HepG2 (cell line): ENCODE measurements around the gene PTCH1. TPM values are rescaled to one million over a fixed set of nuclear protein-coding genes. Genes with fewer than 3 reads are reported as not detected.

Experiments
- ATAC-seq: fragments of 200-7000 bp; cut with Tn5 transposase; 3 replicates; pipeline ENCODE4 v1.9.1; 2020; ENCODE audit warnings: mild to moderate bottlenecking, moderate library complexity
- BruUV-seq: library from RNA; stranded (reverse); fragments of 400-500 nt; replicated peaks from 2 replicates; lab custom pipeline; 2021; lab: Mats Ljungman, UMichigan
- CTCF ChIA-PET: fragments of 300-600 bp; formaldehyde crosslinking; extraction: SDS; loops from one replicate; lab custom pipeline; 2021; ENCODE audit warnings: low total read pairs, inconsistent platforms, low intra/inter-chr PET ratio; lab: Yijun Ruan, JAX
- POLR2A ChIA-PET: fragments of 350-600 bp; sonication (Branson Sonifier 250); formaldehyde crosslinking; loops from one replicate; lab custom pipeline; 2020; ENCODE audit warnings: antibody characterized with exemption, inconsistent platforms; lab: Yijun Ruan, JAX
- DNase-seq: peaks from one replicate; pipeline ENCODE4 v3.0.0-alpha.2; 2015; ENCODE audit warnings: low spot score
- FAIRE-seq: peaks from 3 replicates; lab custom pipeline; 2011; peaks lifted over from hg19 to GRCh38; lab: Jason Lieb, UNC
- H2AFZ ChIP-seq: one replicate; pipeline ENCODE4 v1.6.1; 2011; ENCODE audit warnings: low read length, inconsistent platforms
- H3K27ac ChIP-seq: fragments of 300-600 bp; 3 replicates; pipeline ENCODE4 v1.8.0; 2011; ENCODE audit warnings: mixed run types, mild to moderate bottlenecking, mixed read lengths, low read length, inconsistent platforms; ENCODE audit not compliant: insufficient read depth; ENCODE audit errors: extremely low read length
- H3K27me3 ChIP-seq, 2 experiments: fragments of 200-600 bp in 1 of 2; 2 replicates in 1 of 2; 3 replicates in 1 of 2; pipeline versions ENCODE4 v1.6.0 to v1.8.0; 2011; ENCODE audit warnings: low read length in 2 of 2, mild to moderate bottlenecking in 2 of 2, moderate library complexity in 2 of 2, inconsistent platforms in 1 of 2; ENCODE audit not compliant: insufficient read depth in 2 of 2, control insufficient read depth in 1 of 2
- H3K36me3 ChIP-seq, 2 experiments: fragments of 200-600 bp in 1 of 2; replicated peaks in 1 of 2; 2 replicates in 1 of 2; 3 replicates in 1 of 2; pipeline versions ENCODE4 v1.5.1 to v1.8.0; 2011; ENCODE audit warnings: low read length in 2 of 2, inconsistent platforms in 1 of 2; ENCODE audit not compliant: insufficient read depth in 2 of 2, control insufficient read depth in 1 of 2
- H3K4me1 ChIP-seq: 2 replicates; pipeline ENCODE4 v1.5.1; 2012; ENCODE audit warnings: low read length, inconsistent platforms; ENCODE audit not compliant: insufficient read depth
- H3K4me2 ChIP-seq: 2 replicates; pipeline ENCODE4 v1.6.0; 2011; ENCODE audit warnings: low read depth, low read length, inconsistent platforms
- H3K4me3 ChIP-seq, 3 experiments: fragments of 200-600 bp in 1 of 3; sonication (generic), shearing (Covaris generic) in 1 of 3; replicated peaks in 1 of 3; 2 replicates each; pipeline ENCODE4 v1.5.1; 2011 to 2016; ENCODE audit warnings: low read length in 3 of 3, inconsistent platforms in 2 of 3, low read depth in 2 of 3, mild to moderate bottlenecking in 2 of 3, control low read depth in 1 of 3, mixed read lengths in 1 of 3; ENCODE audit not compliant: insufficient read depth in 1 of 3
- H3K79me2 ChIP-seq: one replicate; pipeline ENCODE4 v1.6.1; 2011; ENCODE audit warnings: low read length, inconsistent platforms; ENCODE audit not compliant: insufficient read depth
- H3K9ac ChIP-seq: 2 replicates; pipeline ENCODE4 v1.6.0; 2011; ENCODE audit warnings: mild to moderate bottlenecking, low read depth, low read length, inconsistent platforms; ENCODE audit not compliant: insufficient read depth
- H3K9me3 ChIP-seq: 2 replicates; pipeline ENCODE4 v1.5.1; 2012; ENCODE audit warnings: mild to moderate bottlenecking, low read length
- H4K20me1 ChIP-seq: 2 replicates; pipeline ENCODE4 v1.6.0; 2011; ENCODE audit warnings: inconsistent platforms, mild to moderate bottlenecking, low read length, moderate library complexity; ENCODE audit not compliant: insufficient read depth
- ASH2L ChIP-seq: fragments of 300-600, 200-600 bp; sonication (generic); IDR thresholded peaks from 2 replicates; pipeline ENCODE4 v1.7.0; 2017; ENCODE audit warnings: low read depth, mild to moderate bottlenecking, moderate library complexity, mixed read lengths, low read length; ENCODE audit not compliant: insufficient read length
- ATF6 ChIP-seq: sonication (generic); formaldehyde crosslinking; conservative IDR thresholded peaks from 2 replicates; pipeline ENCODE4 v1.4.0; 2020; ENCODE audit warnings: missing genetic modification reagents
- GLI4 ChIP-seq: sonication (generic); formaldehyde crosslinking; IDR thresholded peaks from 2 replicates; pipeline ENCODE4 v1.5.1; 2020; ENCODE audit warnings: missing genetic modification reagents, mild to moderate bottlenecking, moderate library complexity, borderline replicate concordance
- HOXA5 ChIP-seq: sonication (generic); formaldehyde crosslinking; IDR thresholded peaks from 2 replicates; pipeline ENCODE4 v1.4.0; 2020; ENCODE audit warnings: missing genetic modification reagents
- PLSCR1 ChIP-seq: sonication (generic); formaldehyde crosslinking; IDR thresholded peaks from 2 replicates; pipeline ENCODE4 v1.5.0; 2020; ENCODE audit warnings: missing genetic modification reagents, mild to moderate bottlenecking, borderline replicate concordance
- RAD21 ChIP-seq: fragments of 450-650 bp; formaldehyde crosslinking; IDR thresholded peaks from 2 replicates; pipeline ENCODE4 v1.5.0; 2020; ENCODE audit warnings: mild to moderate bottlenecking
- SOX5 ChIP-seq: IDR thresholded peaks from 2 replicates; pipeline ENCODE4 v1.6.1; 2016; ENCODE audit warnings: borderline replicate concordance
- TP53 ChIP-seq: sonication (generic); formaldehyde crosslinking; conservative IDR thresholded peaks from 2 replicates; pipeline ENCODE4 v1.4.0; 2020; ENCODE audit warnings: missing genetic modification reagents
- ZBTB14 ChIP-seq: sonication (generic); formaldehyde crosslinking; IDR thresholded peaks from 2 replicates; pipeline ENCODE4 v1.4.0; 2020; ENCODE audit warnings: missing genetic modification reagents
- ZNF432 ChIP-seq: sonication (generic); formaldehyde crosslinking; IDR thresholded peaks from 2 replicates; pipeline ENCODE4 v1.5.0; 2020; ENCODE audit warnings: missing genetic modification reagents, mild to moderate bottlenecking, borderline replicate concordance
- ZNF496 ChIP-seq: sonication (generic); formaldehyde crosslinking; IDR thresholded peaks from 2 replicates; pipeline ENCODE4 v1.8.1; 2023; ENCODE audit warnings: mild to moderate bottlenecking, moderate library complexity, missing genetic modification reagents; ENCODE audit not compliant: insufficient replicate concordance
- ZNF775 ChIP-seq: sonication (generic); formaldehyde crosslinking; IDR thresholded peaks from 2 replicates; pipeline ENCODE4 v1.4.0; 2020; ENCODE audit warnings: missing genetic modification reagents, mild to moderate bottlenecking, moderate library complexity, borderline replicate concordance
- ZSCAN31 ChIP-seq: sonication (generic); formaldehyde crosslinking; IDR thresholded peaks from 2 replicates; pipeline ENCODE4 v1.5.0; 2020; ENCODE audit warnings: low read depth, mild to moderate bottlenecking, missing genetic modification reagents
- WGBS: methylation state at CpG from one replicate; pipeline ENCODE4 v1.1.6; 2017; ENCODE audit warnings: low lambda C conversion rate; 5-methylcytosine and 5-hydroxymethylcytosine counted together
- in situ Hi-C: cut with HindIII; loops from 2 replicates; pipeline ENCODE4 v1.10.0; 2017; ENCODE audit warnings: low pct_unique_long_range_greater_than_20kb; ENCODE audit not compliant: extremely low pct_ligation_motif_present
- intact Hi-C: fragments of 100-400 bp; cut with micrococcal nuclease; formaldehyde crosslinking; loops from one replicate; pipeline ENCODE4 v1.10.0; 2022; ENCODE audit not compliant: unreplicated experiment
- polyA plus RNA-seq, 8 experiments: library from polyadenylated mRNA; depleted of rRNA in 3 of 8; stranded (reverse) in 7 of 8; unstranded in 1 of 8; fragments of >200 nt; fragmentation: Illumina TruSeq in 4 of 8; extraction: Trizol in 4 of 8; gene quantifications; 2 replicates each; pipeline versions ENCODE4 v1.2.1 to v1.2.3, GENCODE V29; 2011 to 2016; ENCODE audit warnings: low read depth in 4 of 8, missing spikeins in 1 of 8, mixed read lengths in 1 of 8; ENCODE audit not compliant: insufficient read depth in 1 of 8
- total RNA-seq, 5 experiments: library from RNA; depleted of rRNA; stranded (reverse); fragments of >200 nt; fragmentation: Illumina TruSeq; extraction: Trizol; gene quantifications; 2 replicates each; pipeline ENCODE4 v1.2.3, GENCODE V29; 2016; ENCODE audit warnings: low read depth in 1 of 5
- TF ChIP-seq, protein P1 (sequence below): sonication (generic); formaldehyde crosslinking; IDR thresholded peaks from 2 replicates; pipeline ENCODE4 v1.5.0; 2020; ENCODE audit warnings: missing genetic modification reagents
- TF ChIP-seq, protein P2 (sequence below): sonication (generic); formaldehyde crosslinking; IDR thresholded peaks from 2 replicates; pipeline ENCODE4 v1.4.0; 2020; ENCODE audit warnings: missing genetic modification reagents

PTCH1 gene
- total and polyA plus RNA-seq, 2 of the 13 experiments (the other 11 are each of a cell fraction or from before 2014, with no cell fraction given): 2.8 to 3.9 TPM

GRCh38 chr9:95450171-95451064 lies 66.4 kb downstream of the PTCH1 start (continued):
- TF ChIP-seq ZNF775 (CRISPR knock-in tag) (no peak), ASH2L (no peak), ZSCAN31 (CRISPR knock-in tag) (no peak), ZNF432 (CRISPR knock-in tag) (no peak), GLI4 (no peak), TP53 (CRISPR knock-in tag) (no peak), ATF6 (CRISPR knock-in tag) (no peak)

DNA sequence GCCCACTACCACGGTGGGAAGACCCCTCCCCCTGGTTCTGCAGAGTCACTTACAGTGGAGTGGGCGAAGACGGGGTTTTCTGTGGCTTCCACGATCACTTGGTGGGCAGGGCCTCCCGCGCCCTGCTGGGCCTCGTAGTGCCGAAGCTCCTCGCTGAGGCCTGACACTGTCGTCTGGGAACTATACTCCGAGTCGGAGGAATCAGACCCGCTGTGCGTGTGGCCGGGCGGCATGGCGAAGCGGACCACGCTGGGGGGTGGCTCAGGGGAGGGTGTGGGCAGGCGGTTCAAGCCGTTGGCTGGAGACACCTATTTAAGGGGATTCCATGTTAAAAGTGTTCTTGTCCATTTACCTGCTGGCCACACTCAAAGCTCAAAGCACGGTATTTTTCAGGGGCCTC lies 67.8 kb downstream of the PTCH1 start:
- Histone ChIP-seq H3K9me3 (no peaks in the 10 kb centered on the region), H3K36me3 (peaks cover 22 to 59% of the 10 kb centered on the region in 2 experiments), H3K27ac (no peak overlapping the region), H3K4me2 (no peak overlapping the region), H3K27me3 (no peaks in the 10 kb centered on the region), H3K9ac (no peak overlapping the region), H2AFZ (no peak overlapping the region), H3K4me3 (no peak overlapping the region), H4K20me1 (no peaks in the 10 kb centered on the region), H3K79me2 (no peaks in the 10 kb centered on the region), H3K4me1 (no peaks in the 10 kb centered on the region)
- DNase-seq (no peak), ATAC-seq (no peak), FAIRE-seq (no peak)
- no TSS peak for BruUV-seq
- in situ Hi-C loops (no loop called here), intact Hi-C loops (no loop called here)
- 96% methylated on average over 20 of the region's 22 CpGs for WGBS
- POLR2A ChIA-PET: no interaction called here
- CTCF ChIA-PET: no interaction called here
- TF ChIP-seq HOXA5 (CRISPR knock-in tag) (no peak), SOX5 (CRISPR knock-in tag) (no peak), RAD21 (no peak), ZNF496 (CRISPR knock-in tag) (no peak), ZBTB14 (CRISPR knock-in tag) (no peak), PLSCR1 (CRISPR knock-in tag) (no peak)
- TF ChIP-seq, protein P1, sequence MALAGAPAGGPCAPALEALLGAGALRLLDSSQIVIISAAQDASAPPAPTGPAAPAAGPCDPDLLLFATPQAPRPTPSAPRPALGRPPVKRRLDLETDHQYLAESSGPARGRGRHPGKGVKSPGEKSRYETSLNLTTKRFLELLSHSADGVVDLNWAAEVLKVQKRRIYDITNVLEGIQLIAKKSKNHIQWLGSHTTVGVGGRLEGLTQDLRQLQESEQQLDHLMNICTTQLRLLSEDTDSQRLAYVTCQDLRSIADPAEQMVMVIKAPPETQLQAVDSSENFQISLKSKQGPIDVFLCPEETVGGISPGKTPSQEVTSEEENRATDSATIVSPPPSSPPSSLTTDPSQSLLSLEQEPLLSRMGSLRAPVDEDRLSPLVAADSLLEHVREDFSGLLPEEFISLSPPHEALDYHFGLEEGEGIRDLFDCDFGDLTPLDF (CRISPR knock-in tag): no peak
- TF ChIP-seq, protein P2, sequence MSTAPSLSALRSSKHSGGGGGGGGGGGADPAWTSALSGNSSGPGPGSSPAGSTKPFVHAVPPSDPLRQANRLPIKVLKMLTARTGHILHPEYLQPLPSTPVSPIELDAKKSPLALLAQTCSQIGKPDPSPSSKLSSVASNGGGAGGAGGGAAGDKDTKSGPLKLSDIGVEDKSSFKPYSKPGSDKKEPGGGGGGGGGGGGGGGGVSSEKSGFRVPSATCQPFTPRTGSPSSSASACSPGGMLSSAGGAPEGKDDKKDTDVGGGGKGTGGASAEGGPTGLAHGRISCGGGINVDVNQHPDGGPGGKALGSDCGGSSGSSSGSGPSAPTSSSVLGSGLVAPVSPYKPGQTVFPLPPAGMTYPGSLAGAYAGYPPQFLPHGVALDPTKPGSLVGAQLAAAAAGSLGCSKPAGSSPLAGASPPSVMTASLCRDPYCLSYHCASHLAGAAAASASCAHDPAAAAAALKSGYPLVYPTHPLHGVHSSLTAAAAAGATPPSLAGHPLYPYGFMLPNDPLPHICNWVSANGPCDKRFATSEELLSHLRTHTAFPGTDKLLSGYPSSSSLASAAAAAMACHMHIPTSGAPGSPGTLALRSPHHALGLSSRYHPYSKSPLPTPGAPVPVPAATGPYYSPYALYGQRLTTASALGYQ (CRISPR knock-in tag): no peak
